Stimulated activated CD4-positive, alpha-beta T cell treated with anti-CD3 and anti-CD28 coated beads, Interleukin-4, amount 100 ng/mL, for 1 hour (primary cell): Measurements from ENCODE around the gene TALDO1.

Experiments
- DNase-seq: peaks from one replicate; pipeline ENCODE4 v3.0.0-alpha.2; 2020

The TALDO1 gene

GRCh38 chr11:747158-748006, at the start of gene TALDO1:
TSS of gene TALDO1 (plus strand) at chr11:747464. CDS start at chr11:747482, 18 bp downstream.
- peak; percentile 87 for DNase-seq

DNA sequence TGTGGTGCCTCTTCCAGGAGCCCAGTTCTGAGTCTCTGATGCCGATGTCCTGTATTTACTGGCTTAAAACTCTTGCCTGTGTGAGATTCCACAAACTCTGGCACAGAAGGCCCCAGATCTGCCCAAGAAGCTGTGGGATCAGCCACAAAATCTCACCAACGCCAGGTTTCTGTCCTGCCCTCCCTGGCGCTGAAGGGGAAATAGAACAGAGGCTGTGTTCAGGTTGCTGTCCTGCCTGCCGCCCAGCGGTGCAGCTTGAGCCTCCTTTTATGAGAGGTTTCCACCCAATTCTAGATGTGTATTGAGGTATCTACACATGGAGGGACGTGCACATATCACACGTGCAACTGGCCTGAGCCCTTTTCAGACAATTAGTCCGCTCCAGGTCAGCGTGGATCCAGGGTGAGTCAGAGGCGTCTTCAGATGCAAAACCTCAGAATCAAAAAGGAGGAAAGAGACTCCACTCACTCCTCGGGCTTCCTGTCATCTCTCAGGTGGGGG, 49.4 kb upstream of the TALDO1 start:
- no peak for DNase-seq

DNA sequence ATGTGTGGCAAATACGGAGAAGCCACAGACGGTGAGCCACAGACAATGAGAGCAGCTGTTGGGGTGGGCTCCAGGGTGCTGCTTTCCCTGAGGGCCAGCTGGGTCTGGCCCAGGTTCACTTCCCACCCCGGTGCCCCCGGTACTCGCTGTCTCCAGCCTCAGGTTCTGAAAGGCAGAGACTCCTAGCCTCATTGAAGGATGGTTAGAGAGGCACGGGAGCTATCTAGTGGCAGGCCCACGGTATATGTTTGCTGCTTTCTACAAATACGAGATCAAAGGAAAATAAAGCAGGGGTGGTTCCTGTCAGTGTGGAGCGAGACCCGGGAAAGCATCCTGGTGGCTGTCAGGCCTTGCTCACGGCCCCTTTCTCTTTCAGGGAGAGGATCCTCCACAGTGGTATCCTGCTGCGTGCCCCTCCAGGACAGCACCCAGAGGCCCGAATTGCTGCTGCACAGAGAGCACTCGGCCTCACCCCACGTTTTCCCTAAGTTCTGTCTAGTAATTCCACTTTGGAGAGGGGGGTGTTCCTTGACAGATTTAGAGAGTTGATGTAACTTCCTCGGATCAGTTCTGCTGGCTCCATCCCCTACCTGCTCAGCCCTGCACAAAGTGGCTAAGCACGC, 48.7 kb upstream of the TALDO1 start:
- DNase-seq: no peak

- no peak for DNase-seq
Observed at GRCh38 chr11:699116-699508, 48.2 kb upstream of the TALDO1 start.

DNA sequence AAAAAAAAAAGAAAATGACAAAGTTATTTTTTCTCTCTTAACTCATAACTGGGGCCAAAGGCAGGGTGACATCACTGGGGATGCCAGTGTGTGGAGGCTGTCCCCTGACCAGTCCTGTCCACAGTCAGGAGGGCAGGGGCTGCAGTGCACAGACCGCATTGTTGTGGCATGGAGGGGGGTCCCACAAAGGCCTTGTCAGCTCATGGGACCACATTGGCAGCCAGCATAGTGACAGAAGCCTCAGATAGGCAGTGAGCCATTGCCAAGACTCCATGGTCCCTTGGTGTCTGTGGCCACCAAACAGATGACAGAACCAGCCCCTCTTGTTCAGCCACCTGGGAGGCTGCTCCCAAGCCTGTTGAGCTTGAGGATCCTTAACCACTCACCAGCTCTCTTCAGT, 47.5 kb upstream of the TALDO1 start:
- DNase-seq: no peak

DNA sequence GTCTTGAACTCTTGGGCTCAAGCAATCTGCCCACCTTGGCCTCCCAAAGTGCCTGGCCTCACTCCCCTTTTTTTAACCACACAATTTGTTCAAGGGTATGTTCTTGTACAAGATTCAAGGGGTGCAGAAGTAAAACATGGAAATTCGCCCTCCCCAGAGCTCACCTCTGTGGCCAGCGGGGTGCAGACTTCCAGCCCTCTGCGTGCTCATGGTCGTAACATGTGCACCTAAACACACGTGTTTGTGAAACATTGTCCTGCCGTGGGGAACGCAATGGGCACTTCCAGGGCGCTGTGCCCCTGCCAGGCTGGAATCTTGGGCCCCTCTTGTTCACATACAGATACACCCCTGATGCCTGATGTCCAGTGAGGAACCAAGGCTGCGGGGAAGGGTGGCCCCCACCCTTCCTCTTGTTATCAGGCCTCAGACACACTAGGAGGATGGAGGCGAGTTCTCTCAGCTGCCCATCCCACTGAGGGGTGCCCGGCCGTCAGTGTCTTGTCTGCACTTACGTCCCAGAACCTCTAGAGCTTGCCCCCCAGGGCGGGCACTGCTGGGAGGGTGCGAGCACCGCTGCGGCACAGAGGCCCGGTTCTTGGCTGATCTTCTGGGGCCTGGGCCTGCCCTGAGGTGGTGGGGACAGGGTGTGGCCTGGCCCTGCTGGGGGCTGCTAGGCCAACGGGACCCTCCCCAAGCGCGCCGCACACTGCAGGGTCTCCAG, 45.4 kb upstream of the TALDO1 start:
- no peak for DNase-seq

- no peak for DNase-seq
Observed at GRCh38 chr11:702462-703461, 44.5 kb upstream of the TALDO1 start.

DNA sequence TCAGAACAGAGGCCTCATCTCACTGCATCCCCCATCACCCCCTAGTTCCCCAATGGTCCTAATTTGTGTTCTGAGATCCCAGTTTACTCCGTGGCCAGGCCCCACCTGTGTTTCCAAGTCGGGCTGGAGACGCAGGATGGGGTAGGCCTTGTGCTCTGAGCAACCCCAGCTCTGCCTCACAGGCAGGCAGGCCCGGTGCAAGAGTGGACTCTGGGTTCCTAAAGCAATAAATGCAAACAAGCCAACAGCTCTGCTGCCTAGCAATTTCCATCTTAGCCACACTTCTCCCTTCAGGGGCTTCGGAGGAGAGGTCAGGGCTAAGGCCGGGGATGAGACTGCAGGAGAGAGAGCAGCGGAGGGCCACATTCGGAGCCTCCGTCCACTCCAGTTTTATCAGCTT, 43.8 kb upstream of the TALDO1 start:
- DNase-seq: no peak

- no peak for DNase-seq
Observed at GRCh38 chr11:704228-704674, 43.0 kb upstream of the TALDO1 start.

- DNase-seq: no peak
Observed at GRCh38 chr11:704781-705645, 42.3 kb upstream of the TALDO1 start.

DNA sequence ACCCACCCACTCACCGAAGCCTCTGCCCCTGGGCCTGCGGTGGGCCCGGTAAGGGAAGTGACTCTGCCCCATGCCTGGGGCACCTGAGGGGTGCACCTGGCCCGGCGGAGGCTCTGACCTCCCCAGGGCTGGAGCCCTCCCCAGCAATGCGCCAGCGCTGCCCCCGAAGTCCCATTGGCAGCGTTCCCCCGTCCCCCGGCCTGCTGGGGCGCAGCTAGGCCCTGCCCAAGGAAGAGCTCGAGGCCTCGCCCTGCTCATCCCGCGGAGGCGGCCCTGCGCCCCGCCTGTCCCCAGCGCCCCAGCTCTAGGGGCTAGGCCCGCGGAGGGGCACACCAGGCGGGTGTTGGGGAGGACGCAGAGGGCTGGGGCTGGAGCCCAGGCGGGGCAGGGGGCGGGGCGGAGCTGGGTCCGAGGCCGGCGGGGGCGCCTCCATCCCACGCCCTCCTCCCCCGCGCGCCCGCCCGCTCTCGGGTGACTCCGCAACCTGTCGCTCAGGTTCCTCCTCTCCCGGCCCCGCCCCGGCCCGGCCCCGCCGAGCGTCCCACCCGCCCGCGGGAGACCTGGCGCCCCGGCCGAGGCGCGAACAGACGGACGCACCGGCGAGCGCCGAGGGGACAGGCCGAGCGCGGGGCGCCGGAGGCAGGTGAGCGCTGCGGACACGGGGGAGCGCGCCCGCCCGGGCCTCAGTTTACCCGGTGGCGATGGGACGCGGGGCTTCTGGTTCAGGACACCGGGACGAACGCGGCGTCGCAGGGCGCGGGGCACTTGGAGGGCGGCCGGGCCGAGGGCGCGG, 41.4 kb upstream of the TALDO1 start, which contains the start of gene EPS8L2:
EPS8L2 (plus strand) TSS at position 586 of the 793 bp plus-strand sequence. CDS start 3,177 bp downstream, outside the sequence.
- peak; percentile 29 for DNase-seq

DNA sequence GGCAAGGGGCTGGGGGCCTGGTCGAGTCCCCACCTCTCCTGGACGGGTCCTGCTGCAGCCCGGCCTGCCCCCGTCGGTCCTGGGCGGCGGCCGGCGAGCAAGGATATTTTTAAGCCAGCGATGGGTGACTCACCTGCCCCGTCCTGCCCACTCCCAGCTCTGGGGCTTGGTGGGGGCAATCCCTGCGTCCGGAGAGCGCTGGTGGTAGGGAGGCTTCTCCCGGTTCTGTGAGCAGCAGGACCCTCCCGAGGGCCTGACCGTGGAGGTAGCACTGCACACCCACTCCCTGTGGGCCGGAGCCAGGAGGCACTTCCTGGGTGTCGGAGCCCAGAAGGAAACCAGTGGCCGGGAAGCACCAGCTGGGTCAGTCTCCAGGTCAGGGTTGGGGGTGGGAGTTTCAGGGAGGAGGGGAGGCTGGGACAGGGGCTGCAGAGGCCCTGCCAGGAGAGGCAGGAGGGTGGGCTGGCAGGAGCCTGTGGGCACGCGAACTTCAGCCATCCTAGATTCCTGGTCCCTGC, 40.8 kb upstream of the TALDO1 start:
- no peak for DNase-seq

- no peak for DNase-seq
Observed at GRCh38 chr11:706957-707816, 40.1 kb upstream of the TALDO1 start.

- no peak for DNase-seq
Observed at GRCh38 chr11:707817-708420, 39.3 kb upstream of the TALDO1 start.

DNA sequence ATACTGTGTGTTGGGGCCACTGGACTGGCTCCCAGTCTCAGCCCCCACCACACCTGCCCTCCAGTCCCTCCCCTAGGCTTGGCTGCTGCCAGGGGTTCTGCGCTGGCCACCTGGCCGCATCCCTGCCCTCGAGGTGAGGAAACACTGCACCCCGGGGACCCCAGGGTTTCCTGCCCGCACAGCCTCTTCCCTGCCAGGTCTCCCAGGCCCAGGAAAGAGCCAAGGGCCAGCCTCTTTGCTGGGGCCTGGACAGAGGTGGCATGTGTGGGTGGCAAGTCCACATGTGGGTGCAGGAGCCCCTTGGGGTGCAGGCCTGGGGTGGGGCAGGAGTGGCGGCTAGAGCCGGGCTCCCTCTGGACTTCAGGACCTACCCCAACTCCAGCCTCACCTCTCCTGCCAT, 38.8 kb upstream of the TALDO1 start:
- no peak for DNase-seq

DNA sequence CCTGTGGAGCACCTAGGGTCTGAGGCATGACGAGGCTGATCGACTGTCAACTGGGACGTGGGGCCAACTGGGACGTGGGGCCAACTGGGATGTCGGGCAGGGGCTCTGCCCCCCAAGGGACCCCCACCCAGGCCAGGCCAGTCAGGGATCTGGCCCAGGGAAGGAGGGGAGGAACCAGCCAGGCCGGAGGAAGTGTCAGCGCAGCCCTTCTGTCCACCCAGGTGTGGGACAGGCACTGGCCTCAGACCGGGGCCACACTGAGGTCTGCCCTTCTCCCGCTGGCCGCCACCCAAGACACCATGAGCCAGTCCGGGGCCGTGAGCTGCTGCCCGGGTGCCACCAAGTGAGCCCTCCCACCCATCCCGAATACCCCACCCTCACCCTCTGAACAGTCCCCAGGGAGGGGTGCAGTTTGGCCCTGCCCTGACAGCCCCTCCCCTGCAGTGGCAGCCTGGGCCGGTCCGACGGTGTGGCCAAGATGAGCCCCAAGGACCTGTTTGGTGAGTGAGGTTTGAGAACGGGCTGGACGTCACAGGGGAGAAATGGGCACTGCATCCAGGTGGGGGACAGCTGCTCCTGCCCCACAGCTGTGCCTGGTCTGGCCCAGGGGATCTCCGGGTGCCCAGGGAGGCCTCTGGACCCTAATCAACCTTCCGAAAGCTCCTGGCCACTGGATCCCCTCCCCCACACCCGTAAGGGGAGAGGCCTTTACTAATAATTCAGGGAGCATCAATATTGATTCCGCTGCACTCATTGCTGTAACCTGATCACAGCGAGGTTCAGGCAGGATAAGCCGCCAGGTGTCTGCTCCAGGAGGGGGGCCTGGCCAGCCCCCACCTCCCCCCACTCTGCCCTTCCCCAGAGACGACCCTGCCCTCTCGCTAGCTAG, 37.9 kb upstream of the TALDO1 start:
- no peak for DNase-seq

- DNase-seq: no peak
Observed at GRCh38 chr11:714436-714835, 32.8 kb upstream of the TALDO1 start.
